Fibroblast of skin of back (primary cell): ENCODE measurements around the gene SLC12A5.

Experiments
- DNase-seq: peaks from one replicate; pipeline ENCODE4 v3.0.0-alpha.2; 2013

Gene SLC12A5

DNA sequence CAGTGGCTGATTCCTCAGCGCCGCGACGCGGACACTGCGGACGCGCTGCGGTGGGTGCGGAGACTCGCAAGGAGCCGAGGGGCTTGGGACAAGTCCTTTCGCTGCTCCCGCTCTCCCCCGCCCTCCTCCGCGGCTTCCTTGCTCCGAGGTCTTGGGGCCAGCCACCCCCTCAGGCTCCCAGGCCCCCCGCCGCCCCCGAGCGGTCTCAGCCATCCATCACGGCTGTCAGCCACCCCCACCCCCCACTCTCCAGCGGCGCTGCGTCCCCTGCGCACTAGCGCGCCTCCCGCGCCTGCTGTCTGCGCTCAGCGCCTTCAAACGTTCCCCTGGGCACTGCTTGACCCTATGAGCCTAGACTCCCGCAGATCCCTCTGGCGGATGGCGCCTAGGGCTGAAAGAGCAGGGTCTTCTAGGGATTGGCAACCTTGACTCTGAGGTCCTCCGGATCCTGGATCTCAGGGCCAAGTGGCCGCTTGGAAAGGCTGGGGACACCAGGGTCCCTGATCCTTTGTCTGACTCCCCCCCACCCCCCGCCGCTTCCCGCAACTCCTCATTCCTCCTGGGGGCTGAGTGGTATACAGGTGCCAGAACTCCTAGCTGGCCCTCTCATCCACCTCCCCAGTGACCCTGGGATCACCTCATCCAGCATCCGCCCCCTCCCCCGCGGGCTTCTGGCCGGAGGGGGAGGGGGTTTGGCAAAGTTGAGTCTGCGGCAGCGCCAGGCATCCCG, 1.4 kb downstream of the SLC12A5 start:
- no peak for DNase-seq

DNA sequence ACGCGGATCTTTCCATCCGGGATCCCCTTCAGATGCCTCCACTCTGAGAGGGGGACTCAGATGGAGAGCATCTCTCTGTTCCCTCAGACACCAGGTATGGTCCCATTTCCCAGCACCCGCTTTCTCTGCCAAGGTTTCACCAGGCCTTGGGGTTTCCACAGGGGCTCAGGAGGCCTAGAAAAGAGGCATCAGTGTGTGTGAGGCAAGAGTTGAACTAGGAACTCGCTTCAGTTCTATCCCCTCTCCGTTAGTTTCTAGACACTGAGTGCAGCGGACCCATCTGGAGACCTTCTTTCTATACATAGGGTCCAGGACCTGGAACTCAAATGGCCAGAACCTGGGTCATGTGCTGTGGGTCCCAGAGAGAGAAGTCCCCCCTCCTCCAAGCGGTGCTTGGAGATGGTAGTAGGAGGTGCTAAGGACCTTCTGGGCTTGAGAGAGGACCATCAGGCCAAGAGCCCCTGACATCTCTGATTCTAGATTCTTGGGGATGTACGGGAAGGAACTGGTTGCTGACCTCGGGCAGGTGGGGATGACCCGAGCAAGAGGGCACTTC, 2.1 kb downstream of the SLC12A5 start:
- no peak for DNase-seq

DNA sequence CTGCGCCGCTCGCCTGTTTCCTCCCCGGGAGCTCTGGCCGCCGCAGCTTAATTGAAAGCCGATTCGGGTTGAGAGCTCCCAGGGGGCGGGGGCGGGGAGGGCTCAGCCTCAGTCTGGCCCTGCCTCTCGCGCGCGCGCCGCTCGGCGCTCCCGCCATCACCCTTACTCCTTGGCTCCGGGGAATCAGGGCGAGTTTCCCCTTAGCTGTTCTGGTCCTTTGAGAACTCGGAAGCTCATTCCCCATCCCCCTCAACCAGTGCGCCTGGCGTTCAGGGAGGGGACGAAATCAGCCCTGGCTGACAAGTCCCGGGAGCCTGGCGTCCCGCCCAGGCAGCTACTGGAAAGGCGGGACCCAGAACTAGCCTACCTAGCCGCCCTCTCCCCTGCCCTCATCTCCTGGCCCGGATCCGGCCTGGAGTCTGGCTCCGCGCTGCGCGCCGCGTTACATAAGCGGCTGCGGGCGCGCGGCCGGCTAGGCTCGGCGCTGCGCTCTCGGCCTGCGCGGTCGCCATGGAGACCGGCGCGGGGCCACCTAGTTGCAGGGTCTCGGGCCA, 2.8 kb downstream of the SLC12A5 start:
- no peak for DNase-seq

DNA sequence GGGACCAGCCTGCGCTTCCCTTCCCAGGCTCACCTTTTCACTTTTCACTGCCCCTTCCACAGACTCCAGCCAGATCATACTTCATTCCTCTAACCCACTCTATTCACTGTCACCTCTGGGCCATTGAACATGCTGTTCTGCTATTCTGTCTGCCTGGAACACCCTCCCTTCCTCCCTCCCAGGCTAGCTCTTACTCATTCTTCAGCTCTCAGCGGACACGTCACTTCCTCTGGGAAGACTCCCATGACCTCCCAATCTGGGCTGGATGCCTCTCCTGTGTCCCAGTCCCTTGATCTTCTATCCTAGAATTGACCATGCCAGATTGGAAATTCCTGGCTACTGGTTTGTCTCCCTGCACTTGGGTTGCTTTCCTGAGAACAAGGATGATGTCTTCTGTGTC, 5.0 kb downstream of the SLC12A5 start:
- DNase-seq, result no peak

DNA sequence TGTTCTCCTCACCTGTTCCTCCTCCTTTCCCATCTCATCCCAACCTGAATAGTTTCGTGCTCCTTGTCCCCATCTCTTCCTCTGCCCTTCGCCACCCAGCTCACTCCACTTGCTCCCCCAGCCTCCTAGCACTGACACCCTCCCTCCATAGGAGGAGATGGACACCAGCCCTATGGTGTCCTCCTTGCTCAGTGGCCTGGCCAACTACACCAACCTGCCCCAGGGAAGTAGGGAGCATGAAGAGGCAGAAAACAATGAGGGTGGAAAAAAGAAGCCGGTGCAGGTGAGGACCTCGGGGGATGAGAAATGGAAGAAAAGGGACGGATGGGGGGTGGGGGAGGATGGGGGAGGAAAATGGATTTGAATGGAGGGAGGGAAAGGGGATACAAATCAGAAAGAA, 6.2 kb downstream of the SLC12A5 start:
- DNase-seq, result no peak

DNA sequence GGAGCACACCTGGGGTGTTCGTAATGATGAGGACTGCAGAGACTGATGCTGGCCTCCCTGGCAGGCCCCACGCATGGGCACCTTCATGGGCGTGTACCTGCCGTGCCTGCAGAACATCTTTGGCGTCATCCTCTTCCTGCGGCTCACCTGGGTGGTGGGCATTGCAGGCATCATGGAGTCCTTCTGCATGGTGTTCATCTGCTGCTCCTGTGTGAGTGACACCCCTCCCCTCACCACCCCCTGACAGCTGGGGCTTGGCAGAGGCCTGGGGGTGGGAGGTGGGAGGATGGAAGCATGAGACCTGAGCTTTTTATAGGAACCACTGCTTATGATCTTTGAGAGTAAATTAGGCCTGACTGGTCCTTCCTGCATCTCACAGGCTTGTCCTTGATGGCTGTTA, 6.7 kb downstream of the SLC12A5 start:
- DNase-seq, result no peak

DNA sequence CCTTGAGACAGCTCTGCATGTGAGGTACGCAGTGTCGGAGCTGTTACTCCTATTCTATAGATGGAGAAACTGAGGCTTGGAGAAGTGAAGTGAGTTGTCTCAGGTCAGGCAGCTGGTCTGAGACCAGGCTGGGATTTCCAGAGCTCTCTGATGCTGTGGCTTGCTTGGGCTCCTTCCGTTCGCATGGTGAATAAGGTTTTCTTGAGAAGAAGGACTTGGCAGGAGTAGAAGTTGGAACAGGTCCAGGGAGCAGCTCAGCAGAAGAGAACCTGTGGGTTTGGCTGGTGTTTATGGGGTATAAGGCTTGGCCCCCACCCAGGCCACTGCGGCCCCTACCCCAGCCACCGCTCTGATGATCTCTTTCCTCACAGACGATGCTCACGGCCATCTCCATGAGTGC, 7.4 kb downstream of the SLC12A5 start:
- DNase-seq, result no peak

DNA sequence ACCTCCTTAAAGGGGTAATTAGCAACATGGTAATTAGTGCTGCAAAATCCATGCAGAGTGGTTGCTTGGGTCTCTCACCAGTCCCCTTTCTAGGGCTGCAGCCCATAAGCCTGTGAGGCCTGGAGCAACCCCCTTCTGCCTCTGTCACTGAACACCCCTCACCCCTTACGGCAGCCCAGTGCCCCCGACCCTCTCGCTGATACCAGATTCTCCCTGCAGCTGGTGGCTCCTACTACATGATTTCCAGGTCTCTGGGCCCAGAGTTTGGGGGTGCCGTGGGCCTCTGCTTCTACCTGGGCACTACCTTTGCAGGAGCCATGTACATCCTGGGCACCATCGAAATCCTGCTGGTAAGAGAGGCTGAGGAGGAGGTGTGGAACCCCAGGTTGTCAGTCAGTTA, 8.0 kb downstream of the SLC12A5 start:
- DNase-seq, result no peak

DNA sequence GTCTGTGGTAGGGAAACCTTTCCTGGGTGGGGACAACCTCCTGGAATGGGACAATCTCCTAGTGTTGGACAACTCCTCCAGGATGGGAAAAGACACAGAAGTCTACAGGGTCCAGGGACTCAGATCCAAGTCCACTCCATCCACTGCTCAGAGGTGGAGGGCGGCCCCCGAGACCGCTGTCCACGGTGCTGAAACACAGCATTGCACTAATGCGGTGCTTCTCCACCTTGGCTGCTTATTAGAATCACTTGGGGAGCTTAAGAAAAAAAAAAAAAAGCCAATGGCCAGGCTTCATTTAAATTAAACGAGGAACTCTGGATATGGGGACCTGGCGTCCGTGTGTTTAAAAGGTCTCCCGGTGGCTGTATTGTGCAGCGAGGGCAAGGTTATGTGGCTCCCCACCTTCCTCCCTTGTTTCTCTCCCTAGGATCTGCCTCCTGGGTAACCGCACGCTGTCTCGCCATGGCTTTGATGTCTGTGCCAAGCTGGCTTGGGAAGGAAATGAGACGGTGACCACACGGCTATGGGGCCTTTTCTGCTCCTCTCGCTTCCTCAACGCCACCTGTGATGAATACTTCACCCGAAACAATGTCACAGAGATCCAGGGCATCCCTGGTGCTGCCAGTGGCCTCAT, 12.0 kb downstream of the SLC12A5 start:
- peak; percentile 43 for DNase-seq

DNA sequence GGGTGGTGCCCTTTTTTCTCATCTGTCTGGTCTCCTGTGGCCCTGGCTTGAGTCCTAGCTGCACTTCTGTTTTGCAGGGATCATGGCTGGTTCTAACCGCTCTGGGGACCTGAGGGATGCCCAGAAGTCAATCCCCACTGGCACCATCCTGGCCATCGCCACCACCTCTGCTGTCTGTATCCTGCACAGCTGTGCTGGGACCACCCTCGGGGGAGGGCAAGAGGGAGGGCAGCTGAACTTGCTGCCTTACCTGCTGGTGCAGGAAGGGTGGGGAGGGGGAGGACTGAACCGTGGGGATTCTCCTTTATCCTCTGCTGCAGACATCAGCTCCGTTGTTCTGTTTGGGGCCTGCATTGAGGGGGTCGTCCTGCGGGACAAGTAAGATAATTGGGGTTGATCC, 14.5 kb downstream of the SLC12A5 start:
- no peak for DNase-seq

DNA sequence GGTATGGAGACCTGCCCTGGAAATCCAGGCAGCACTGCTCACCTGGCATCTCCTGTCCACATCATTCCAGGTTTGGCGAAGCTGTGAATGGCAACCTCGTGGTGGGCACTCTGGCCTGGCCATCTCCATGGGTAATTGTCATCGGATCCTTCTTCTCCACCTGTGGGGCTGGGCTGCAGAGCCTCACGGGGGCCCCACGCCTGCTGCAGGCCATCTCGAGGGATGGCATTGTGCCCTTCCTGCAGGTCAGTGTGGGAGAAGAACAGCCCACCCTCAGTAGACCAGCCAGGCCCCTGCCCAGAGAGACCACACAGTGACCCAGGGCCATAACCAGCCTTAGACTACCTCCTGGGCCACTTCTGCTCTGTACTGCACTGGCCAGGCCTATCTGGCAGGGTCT, 15.9 kb downstream of the SLC12A5 start:
- no peak for DNase-seq

DNA sequence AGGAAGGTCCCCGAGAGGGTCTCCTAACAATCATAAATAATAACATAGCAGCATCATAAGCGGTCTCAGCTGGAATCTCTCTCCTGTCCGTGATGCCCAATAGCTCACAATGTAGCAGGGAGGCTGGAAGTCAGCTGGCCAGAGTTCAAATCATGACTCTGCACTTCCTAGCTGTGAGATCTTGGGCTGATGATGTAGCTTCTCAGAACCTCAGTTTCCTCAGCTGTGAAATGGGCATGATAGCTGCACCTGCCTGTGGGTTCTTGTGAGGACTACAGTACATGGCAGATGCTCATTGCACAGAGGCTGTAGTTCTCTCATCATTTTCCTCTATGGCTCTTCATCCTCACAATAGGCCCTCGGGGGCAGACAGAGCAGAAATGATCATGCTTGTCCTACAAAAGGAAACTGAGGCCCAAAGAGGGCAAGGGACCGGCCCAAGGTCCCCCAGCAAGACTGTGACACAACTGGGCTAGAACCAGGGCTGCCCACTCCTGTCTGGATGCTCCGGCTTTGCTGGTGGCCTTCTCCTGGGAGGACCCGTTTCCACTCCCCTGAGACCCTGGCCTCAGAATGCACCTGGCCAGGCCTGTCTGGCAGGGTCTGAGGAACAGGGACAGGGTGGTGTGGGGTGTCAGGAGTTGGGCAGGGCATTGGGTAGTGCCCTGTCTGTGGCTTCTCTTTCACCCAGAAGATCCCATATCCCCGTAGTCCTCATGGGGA, 17.7 kb downstream of the SLC12A5 start:
- no peak for DNase-seq

DNA sequence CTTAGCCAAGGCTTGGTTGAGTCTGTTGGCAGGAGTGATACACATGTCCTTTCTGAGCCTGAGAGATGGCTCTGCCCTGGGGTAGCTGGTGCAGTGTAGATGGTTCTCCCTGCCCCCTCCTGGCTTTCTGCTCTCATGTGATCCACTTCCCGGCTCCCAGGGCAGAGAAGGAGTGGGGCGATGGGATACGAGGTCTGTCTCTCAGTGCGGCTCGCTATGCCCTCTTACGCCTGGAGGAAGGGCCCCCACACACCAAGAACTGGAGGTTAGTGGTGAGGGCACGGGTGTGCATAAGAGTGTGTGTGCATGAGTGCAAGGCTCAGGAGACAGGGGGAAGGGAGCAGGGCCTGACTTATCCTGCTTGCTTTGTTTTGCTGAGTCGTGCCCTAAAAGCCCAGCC, 18.8 kb downstream of the SLC12A5 start:
- DNase-seq, result no peak

DNA sequence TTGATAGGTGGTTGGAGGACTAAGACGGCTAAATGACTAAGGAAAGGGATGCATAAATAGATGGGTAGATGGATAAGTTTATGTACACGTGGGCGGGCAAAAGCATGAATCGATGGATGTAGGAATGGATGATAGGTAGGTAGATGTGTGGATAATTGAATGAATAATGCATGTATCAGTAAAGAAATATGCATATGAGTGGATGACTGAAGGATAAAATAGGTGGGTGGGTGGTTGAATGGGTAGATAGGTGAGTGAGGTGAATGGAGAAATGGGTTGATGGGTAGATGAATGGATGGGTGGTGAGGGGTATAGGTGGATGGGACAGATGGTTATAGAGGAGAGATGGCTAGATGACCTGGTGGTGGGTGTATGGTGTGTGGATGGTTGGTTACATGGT, 20.2 kb downstream of the SLC12A5 start:
- no peak for DNase-seq

DNA sequence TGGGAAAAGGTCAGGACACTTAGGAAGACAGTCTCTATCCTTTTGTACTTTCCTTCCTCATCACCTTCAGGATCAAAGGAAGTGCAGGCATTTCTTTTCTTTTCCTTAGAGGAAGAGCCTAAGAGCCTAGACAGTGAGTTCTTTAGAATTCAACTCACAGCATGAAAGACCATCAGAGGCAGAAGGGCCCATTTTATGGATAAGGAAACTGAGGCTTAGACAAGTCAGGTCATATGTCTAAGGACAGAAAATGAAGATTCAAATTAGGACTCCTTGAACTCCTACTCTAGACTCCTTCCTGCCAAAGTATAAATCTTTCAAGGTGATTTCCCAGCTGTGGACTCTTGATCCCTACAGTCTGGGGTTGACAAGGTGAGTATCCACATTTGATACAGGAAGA, 20.8 kb downstream of the SLC12A5 start:
- DNase-seq, result no peak

DNA sequence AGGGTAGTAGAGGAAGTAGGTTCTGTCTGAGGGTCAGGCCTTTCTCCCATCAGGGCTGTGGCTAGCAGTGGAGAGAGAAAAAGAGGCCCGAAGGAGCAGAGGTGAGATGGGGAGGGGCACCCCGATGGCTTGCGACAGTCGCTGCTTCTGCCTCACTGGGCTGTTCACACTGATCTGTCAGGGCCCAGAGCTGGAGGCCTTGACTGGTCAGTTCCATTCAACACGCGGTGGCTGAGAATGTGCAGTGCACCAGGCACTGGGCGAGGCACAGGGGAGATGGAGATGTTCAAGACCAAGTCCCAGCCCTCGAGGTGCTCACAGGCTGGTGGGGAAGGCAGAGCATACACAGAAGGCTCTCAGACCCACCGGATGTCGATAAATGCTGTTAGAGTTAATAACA, 21.4 kb downstream of the SLC12A5 start:
- DNase-seq, result no peak

DNA sequence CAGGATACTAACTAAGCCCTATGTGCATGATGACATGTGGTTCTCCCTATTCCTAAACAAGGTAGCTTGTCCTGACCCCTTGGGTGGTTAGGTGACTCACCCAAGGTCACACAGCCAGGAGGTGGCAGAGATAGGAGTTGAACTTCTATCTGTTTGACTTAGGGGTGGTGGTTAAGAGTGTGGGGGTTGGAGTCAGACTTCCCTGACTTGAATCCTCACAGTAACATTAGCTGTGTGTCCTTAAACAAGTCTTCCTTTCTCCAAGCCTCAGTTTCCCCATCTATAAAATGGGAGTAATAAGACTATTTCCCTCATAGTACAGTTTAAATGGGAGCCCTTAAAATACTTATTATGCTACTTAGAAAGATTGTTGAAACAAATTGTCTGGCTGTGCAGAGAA, 21.9 kb downstream of the SLC12A5 start:
- no peak for DNase-seq

DNA sequence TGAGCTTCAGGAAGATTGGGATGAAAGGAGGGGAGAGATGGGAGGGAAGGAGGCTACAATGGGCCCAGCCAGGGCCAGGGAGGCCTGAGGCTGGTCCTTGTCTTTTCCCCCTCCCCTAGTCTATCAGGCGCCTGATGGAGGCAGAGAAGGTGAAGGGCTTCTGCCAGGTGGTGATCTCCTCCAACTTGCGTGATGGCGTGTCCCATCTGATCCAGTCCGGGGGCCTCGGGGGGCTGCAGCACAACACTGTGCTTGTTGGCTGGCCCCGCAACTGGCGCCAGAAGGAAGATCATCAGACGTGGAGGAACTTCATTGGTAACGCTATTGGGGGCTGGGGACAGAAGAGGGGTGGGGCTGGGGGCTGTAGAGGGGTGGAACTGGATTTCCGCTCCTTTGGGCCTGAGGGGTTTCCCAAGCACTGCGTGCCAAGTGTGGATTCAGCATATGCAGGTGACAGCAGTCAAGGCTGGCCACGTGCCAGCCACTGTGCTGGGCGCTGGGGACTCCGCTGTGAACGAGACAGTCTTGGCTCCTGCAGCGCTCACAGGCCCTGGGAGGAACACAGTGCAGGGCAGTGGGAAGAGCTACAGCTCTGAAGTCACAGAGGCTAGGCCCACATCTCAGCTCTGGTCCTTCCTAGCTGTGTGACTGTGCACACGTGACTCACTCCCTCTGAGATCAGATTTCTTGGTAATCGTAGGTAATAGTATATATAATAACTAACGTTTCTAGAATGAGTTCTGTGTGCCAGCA, 22.7 kb downstream of the SLC12A5 start:
- no peak for DNase-seq

DNA sequence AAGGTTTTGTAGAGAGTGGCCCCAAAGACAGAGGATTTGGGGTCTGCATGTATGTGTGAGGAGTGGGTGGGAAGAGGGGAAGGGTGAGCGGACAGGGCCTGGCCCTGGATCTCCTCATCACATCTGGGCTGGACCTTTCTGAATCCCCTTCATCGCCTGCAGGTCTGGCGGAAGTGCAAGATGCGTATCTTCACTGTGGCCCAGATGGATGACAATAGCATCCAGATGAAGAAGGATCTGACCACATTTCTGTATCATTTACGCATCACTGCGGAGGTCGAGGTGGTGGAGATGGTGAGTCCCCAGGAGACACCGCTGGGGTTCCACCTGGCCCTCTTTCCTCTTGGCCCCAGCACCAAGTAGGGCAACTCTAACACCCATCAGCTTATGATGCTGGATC, 24.4 kb downstream of the SLC12A5 start:
- no peak for DNase-seq

DNA sequence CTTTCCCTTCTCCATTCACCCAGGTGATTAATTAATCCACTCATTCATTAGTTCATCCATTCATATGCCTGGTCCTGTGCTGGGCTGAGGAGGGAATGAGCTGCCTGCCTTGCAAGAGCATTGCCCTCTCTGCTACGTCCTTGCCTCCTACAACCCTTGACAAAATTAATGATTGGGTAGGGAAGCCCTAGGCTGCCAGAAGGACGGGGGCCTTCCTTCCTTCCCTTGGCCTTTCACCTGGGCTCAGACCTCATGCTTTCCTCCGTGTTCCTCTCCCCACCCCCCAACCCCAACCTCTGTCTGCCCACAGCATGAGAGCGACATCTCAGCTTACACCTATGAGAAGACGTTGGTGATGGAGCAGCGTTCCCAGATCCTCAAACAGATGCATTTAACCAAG, 25.6 kb downstream of the SLC12A5 start:
- no peak for DNase-seq

DNA sequence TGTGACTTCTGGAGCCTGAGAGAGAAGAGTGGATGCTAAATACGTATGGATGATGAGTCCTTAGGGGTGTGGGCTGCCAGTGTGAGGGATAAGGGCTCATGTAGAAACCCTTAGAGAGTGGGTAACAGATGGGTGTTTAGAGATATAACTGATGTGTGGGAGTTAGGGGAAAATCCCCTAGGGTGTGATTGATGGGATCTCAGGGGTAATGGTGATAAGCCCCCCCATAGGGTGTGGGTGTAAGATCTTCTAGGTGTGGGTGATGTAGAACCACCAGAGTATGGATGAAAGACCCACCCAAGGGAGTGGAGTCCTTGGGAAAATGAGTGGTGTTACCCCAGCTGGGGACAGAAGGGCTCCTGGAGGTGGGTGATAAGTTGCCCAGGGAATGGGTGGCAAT, 26.3 kb downstream of the SLC12A5 start:
- DNase-seq, result no peak

DNA sequence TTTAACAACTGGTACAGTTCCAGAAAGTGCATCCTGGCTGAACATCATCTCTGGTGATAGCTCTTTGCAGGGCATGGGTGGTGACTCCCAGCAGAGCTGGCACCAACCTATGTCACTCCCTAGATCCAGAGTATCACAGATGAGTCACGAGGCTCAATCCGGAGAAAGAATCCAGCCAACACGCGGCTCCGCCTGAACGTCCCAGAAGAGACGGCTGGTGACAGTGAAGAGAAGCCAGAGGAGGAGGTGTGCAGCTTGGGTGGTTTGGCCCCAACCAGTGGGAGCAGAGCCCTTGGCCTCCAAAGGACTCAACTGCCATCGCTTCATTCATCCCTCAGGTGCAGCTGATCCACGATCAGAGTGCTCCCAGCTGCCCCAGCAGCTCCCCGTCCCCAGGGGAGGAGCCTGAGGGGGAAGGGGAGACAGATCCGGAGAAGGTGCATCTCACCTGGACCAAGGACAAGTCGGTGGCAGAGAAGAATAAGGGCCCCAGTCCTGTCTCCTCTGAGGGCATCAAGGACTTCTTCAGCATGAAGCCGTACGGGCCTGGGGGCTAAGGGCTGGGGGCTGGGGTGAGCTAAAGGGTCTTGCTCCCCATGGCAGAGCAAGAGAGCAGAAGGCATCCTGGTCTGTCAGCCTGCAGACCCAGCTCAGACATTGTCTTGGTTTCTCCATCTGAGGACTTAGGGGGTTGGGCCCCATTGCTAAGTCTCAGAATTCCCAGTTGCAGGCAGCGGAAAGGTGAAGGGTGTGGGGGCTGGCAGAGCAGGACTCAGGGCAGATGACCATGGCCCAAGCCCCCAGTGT, 27.2 kb downstream of the SLC12A5 start:
- no peak for DNase-seq
